ENCODE measurements around the gene RHBDD3.

RHBDD3 gene

GRCh38 chr22:29299136-29299900 lies 31.5 kb upstream of the RHBDD3 start:
- Mint-ChIP-seq H3K27ac (no peak overlapping the region), H3K9me3 (no peaks in the 10 kb centered on the region), H3K4me1 (ENCODE audit: low read depth) (no peaks in the 10 kb centered on the region), H3K4me3 (no peak overlapping the region), H3K36me3 (ENCODE audit: low read depth) (peaks cover 57% of the 10 kb centered on the region), H3K27me3 (ENCODE audit: low read depth) (no peaks in the 10 kb centered on the region)
- no peak for DNase-seq (ENCODE audit: low spot score)

DNA sequence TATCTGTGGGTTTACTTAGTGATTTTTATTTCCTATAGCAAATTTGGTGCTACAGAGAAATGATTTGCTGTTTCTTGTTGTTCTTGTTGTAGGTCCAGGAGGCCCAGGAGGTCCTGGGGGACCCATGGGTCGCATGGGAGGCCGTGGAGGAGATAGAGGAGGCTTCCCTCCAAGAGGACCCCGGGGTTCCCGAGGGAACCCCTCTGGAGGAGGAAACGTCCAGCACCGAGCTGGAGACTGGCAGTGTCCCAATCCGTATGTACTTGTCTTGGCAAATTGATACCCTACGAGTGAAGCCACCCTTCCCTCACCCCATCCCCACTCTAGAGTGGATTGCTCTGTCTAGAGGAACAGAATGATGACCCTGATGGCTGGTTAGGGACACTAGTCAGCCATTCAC lies 30.9 kb upstream of the RHBDD3 start:
- Mint-ChIP-seq H3K4me3 (no peak overlapping the region), H3K27ac (no peak overlapping the region), H3K36me3 (ENCODE audit: low read depth) (peaks cover 63% of the 10 kb centered on the region), H3K27me3 (ENCODE audit: low read depth) (no peaks in the 10 kb centered on the region), H3K4me1 (ENCODE audit: low read depth) (no peaks in the 10 kb centered on the region), H3K9me3 (no peaks in the 10 kb centered on the region)
- no peak for DNase-seq (ENCODE audit: low spot score)

GRCh38 chr22:29292379-29292778 lies 24.6 kb upstream of the RHBDD3 start:
- H3K27ac Mint-ChIP-seq, result no peak overlapping the region
- H3K27me3 Mint-ChIP-seq (ENCODE audit: low read depth), result no peaks in the 10 kb centered on the region
- no peaks in the 10 kb centered on the region for H3K9me3 Mint-ChIP-seq
- peaks cover 4% of the 10 kb centered on the region for H3K4me1 Mint-ChIP-seq (ENCODE audit: low read depth)
- DNase-seq (ENCODE audit: low spot score), result no peak
- H3K4me3 Mint-ChIP-seq, result no peak overlapping the region
- H3K36me3 Mint-ChIP-seq (ENCODE audit: low read depth), result peaks cover 77% of the 10 kb centered on the region

DNA sequence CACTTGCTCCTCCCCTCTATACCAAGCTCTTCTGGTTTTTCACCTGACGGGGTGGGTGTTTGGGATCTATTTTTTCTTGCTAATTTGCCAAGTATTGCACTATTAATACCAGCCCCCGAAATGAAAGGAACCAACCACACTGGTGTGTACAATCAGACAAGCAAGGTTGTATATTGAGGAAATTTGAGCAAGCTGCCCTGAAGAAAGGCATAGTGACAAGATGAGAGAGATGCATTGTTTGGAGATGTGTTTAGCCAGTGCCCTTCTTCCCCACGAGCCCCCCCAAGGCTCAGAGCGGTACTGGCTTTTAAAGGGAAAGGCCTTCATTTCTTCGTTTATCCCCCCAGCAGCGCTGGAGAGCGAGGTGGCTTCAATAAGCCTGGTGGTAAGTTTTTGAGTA lies 23.4 kb upstream of the RHBDD3 start:
- Mint-ChIP-seq H3K9me3 (no peaks in the 10 kb centered on the region), H3K27me3 (ENCODE audit: low read depth) (no peaks in the 10 kb centered on the region), H3K27ac (no peak overlapping the region), H3K36me3 (ENCODE audit: low read depth) (peaks cover 76% of the 10 kb centered on the region), H3K4me1 (ENCODE audit: low read depth) (peaks cover 4% of the 10 kb centered on the region), H3K4me3 (no peak overlapping the region)
- DNase-seq (ENCODE audit: low spot score), result no peak

DNA sequence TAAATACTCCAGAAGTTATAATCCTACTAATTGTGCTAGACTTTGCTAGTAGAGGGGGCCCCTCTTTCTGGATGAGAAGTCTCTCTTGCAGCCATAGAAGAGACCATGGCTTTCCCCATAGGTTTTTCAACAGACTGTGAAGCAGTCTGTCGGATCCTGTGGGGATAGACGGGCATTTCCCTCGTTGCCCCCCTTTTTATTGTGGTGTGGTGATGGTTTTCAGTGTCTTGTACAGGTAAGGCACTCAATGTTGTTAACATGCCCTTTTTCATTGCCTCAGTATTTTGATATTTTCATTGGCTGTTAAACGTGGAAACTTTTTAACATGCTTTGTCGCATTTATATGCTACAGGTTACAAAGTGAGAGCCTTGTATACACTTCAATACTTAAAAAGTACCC lies 22.3 kb upstream of the RHBDD3 start:
- H3K36me3 Mint-ChIP-seq (ENCODE audit: low read depth), result peaks cover 74% of the 10 kb centered on the region
- no peak for DNase-seq (ENCODE audit: low spot score)
- H3K9me3 Mint-ChIP-seq, result no peaks in the 10 kb centered on the region
- peaks cover 4% of the 10 kb centered on the region for H3K4me1 Mint-ChIP-seq (ENCODE audit: low read depth)
- H3K4me3 Mint-ChIP-seq, result no peak overlapping the region
- H3K27ac Mint-ChIP-seq, result no peak overlapping the region
- H3K27me3 Mint-ChIP-seq (ENCODE audit: low read depth), result no peaks in the 10 kb centered on the region

- no peak overlapping the region for H3K4me3 Mint-ChIP-seq
- H3K4me1 Mint-ChIP-seq (ENCODE audit: low read depth), result peaks cover 7% of the 10 kb centered on the region
- no peak for DNase-seq (ENCODE audit: low spot score)
- H3K27ac Mint-ChIP-seq, result no peak overlapping the region
- peaks cover 75% of the 10 kb centered on the region for H3K36me3 Mint-ChIP-seq (ENCODE audit: low read depth)
- H3K9me3 Mint-ChIP-seq, result no peaks in the 10 kb centered on the region
- no peaks in the 10 kb centered on the region for H3K27me3 Mint-ChIP-seq (ENCODE audit: low read depth)
Measured at GRCh38 chr22:29288837-29289236, 21.1 kb upstream of the RHBDD3 start.

DNA sequence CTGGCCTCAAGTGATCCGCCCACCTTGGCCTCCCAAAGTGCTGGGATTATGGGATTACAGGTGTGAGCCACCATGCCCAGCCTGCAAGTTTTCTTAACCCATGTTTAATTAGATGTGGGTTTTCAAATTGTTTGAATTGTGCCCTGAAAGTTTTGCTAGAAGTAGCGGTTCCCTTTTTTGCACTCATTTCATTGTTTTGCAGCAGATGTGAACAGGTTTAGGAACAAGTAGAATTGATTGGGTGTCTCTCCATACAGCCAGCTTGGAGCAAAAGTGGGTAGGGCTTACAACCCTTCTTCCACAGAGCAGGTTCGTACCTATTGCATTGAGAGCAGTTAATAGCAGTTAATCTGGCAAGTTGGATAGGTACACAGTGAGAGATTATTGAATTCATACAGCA lies 16.4 kb upstream of the RHBDD3 start:
- DNase-seq (ENCODE audit: low spot score), result no peak
- Mint-ChIP-seq H3K4me3 (no peak overlapping the region), H3K4me1 (ENCODE audit: low read depth) (peaks cover 6% of the 10 kb centered on the region), H3K36me3 (ENCODE audit: low read depth) (peaks cover 74% of the 10 kb centered on the region), H3K9me3 (no peaks in the 10 kb centered on the region), H3K27ac (no peak overlapping the region), H3K27me3 (ENCODE audit: low read depth) (no peaks in the 10 kb centered on the region)

DNA sequence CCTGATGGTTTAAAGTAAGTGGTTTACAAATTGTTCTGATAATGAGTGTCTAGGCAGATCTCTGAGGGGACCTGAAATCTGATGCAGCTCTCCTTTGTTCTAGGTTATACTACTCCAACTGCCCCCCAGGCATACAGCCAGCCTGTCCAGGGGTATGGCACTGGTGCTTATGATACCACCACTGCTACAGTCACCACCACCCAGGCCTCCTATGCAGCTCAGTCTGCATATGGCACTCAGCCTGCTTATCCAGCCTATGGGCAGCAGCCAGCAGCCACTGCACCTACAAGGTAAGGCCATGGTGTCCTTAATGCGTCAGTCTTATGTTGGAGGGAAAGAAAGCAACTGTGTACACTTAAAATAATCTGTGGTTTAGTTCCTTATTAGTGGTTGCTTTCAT lies 10.1 kb upstream of the RHBDD3 start:
- Mint-ChIP-seq H3K36me3 (ENCODE audit: low read depth) (peaks cover 80% of the 10 kb centered on the region), H3K4me3 (no peak overlapping the region), H3K9me3 (no peaks in the 10 kb centered on the region), H3K27ac (no peak overlapping the region), H3K4me1 (ENCODE audit: low read depth) (peaks cover 38% of the 10 kb centered on the region), H3K27me3 (ENCODE audit: low read depth) (no peaks in the 10 kb centered on the region)
- no peak for DNase-seq (ENCODE audit: low spot score)

DNA sequence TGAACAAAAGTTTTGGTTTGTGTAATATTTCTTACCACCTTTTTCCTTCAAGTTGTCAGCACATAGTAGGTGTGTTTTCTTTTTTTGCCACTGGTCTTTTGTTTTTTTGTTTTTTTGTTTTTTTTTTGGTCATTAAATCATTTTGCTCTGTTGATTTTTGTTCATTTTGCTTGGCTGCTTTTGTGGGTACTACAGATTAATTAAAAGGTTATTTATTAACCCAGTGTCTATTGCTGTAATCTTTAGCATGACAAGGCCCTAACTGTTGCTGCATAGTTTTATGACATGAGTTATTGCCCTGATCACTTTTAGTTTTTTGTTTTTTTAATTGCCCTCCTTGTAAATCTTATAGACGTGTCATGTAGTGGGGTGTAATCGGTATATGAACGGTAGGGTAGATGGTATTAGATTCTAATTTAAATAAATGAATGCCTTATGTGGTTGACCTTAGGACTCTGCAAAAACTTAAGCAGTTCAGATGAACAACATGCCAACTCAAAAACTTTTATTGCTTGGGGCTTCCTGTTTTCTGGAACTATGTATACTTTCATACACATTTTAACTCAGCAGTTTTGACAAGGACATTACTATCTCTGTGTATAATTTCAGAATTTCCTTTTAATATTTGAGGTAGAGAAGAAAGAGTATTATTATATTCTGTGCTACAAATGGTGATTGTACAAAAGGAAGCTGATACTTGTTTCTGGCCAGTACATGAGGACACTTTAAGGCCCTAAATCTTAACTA lies 8.2 kb upstream of the RHBDD3 start:
- Mint-ChIP-seq H3K27me3 (ENCODE audit: low read depth) (no peaks in the 10 kb centered on the region), H3K27ac (peak overlapping the region; percentile 24), H3K4me1 (ENCODE audit: low read depth) (peaks cover 51% of the 10 kb centered on the region), H3K9me3 (no peaks in the 10 kb centered on the region), H3K36me3 (ENCODE audit: low read depth) (peaks cover 81% of the 10 kb centered on the region), H3K4me3 (no peak overlapping the region)
- DNase-seq (ENCODE audit: low spot score), result no peak

- no peaks in the 10 kb centered on the region for H3K9me3 Mint-ChIP-seq
- H3K4me1 Mint-ChIP-seq (ENCODE audit: low read depth), result peaks cover 59% of the 10 kb centered on the region
- no peaks in the 10 kb centered on the region for H3K27me3 Mint-ChIP-seq (ENCODE audit: low read depth)
- no peak for DNase-seq (ENCODE audit: low spot score)
- H3K4me3 Mint-ChIP-seq, result no peak overlapping the region
- H3K27ac Mint-ChIP-seq, result no peak overlapping the region
- peaks cover 82% of the 10 kb centered on the region for H3K36me3 Mint-ChIP-seq (ENCODE audit: low read depth)
Measured at GRCh38 chr22:29275167-29275566, 7.4 kb upstream of the RHBDD3 start.

DNA sequence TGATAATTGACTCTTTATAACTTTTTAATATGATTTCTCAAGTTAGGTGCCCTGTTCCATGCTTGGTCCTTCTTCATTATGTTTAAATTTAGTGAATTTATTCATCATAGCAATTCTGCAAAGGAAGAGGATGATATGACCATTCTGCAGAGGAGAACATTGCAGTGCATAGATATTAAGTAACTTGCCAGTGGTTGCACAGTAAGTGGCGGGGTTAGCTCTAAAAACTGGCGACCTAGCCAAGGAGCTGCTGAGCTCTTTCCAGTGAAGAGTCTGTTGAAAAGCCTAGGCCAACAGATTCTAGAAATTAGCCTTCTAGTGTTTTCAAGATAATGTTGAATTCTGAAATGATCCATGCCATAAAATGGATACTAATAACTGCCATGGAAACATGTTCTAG lies 4.8 kb upstream of the RHBDD3 start:
- Mint-ChIP-seq H3K4me1 (ENCODE audit: low read depth) (peaks cover 66% of the 10 kb centered on the region), H3K36me3 (ENCODE audit: low read depth) (peaks cover 85% of the 10 kb centered on the region), H3K27me3 (ENCODE audit: low read depth) (peaks cover 3% of the 10 kb centered on the region), H3K9me3 (no peaks in the 10 kb centered on the region), H3K4me3 (no peak overlapping the region), H3K27ac (no peak overlapping the region)
- DNase-seq (ENCODE audit: low spot score), result no peak

DNA sequence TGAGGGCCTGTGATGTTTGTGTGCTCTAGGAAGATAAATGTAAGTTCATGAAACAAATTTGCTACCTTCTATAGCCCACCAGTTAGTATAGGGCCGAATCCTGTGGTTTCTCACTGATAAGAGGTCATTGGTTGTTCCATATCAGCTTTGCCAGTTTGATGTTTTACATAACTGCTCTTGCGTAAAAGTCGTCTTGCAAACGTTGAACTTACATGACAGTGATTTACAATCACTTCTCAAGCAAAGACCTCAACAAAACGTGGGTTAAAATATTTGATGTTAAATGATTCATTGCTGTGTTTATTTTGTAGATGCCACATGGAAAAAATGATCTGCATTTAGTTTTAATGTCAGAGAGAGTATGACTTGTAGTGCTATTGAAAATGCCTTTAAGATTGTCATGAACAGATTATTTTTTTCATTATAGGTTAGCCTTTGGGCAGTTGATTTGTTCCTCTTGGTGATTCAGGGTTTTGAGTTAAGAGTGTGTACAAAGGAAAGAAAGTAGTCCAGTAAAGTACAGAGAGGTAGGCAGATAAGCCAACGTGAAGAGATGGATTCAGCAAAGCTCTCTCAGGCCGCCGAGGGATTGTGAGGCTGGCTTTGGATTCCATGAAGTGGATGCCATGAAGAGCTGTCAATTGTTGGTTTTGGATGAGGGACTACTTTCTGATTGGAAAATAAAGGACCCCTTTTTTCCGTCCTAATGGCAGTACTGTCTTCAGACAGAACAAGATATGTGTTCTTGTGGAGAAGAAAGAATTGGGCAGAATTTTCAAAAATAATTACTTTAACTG lies 2.9 kb upstream of the RHBDD3 start:
- Mint-ChIP-seq H3K4me1 (ENCODE audit: low read depth) (peaks cover 65% of the 10 kb centered on the region), H3K4me3 (peak overlapping the region; percentile 93), H3K27ac (peak overlapping the region; percentile 45), H3K36me3 (ENCODE audit: low read depth) (peaks cover 75% of the 10 kb centered on the region), H3K27me3 (ENCODE audit: low read depth) (peaks cover 3% of the 10 kb centered on the region), H3K9me3 (no peaks in the 10 kb centered on the region)
- DNase-seq (ENCODE audit: low spot score), result no peak

DNA sequence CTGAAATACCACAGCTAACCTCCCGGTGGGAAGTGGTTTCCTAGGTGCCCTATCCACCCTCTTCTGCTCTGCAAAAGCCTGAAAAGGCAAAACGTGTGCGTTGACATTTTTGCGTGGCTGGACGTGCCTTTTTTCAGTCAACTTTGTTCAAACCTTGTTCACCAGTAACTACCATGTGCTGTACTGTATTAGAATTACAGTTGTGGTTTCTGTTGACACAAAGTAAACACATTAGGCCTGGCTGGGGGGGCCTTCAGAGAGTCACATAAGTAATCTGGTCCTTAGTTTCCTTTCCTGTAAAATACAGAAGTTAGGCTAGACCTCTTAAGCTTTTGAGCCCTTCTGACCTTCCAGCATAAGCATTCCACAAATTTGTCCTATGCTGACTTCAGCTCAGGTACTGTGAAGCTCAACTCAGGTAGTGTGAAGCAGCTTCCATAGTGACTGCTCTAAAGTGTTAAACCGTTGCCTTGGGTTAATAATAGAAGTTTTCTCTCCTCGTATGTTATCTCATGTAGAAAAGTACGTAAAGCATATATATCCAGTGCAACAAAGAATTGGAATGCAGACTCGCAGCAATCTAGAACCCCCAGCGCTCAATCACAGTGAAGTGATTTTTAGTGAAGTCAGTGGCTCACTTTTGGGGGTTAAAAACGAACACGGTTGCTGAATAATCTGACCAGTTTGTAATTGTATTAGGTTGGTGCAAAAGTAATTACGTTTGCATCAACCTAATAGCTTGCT lies 2.1 kb upstream of the RHBDD3 start:
- peak overlapping the region; percentile 98 for H3K27ac Mint-ChIP-seq
- H3K27me3 Mint-ChIP-seq (ENCODE audit: low read depth), result peaks cover 3% of the 10 kb centered on the region
- peaks cover 69% of the 10 kb centered on the region for H3K36me3 Mint-ChIP-seq (ENCODE audit: low read depth)
- H3K9me3 Mint-ChIP-seq, result no peaks in the 10 kb centered on the region
- peak overlapping the region; percentile 93 for H3K4me3 Mint-ChIP-seq
- DNase-seq (ENCODE audit: low spot score), result no peak
- peaks cover 59% of the 10 kb centered on the region for H3K4me1 Mint-ChIP-seq (ENCODE audit: low read depth)
